ENCODE measurements around the gene TNFRSF18. TPM values are rescaled to one million over a fixed set of nuclear protein-coding genes. Genes with fewer than 3 reads are reported as not detected.

The TNFRSF18 gene
- total and polyA plus RNA-seq, 2 experiments from 2014 or later: 1.1 to 1.5 TPM

GRCh38 chr1:1236945-1237873 is 30.8 kb upstream of the TNFRSF18 start:
- Histone ChIP-seq H3K4me2 (no peak overlapping the region), H3F3A (replicated peaks; ENCODE audit: low read depth) (peaks cover 6% of the 10 kb centered on the region; the same call in 1 of the 2 replicates), H3K27me3 (ENCODE audit: insufficient read depth) (no peaks in the 10 kb centered on the region), H3K36me3 (ENCODE audit: insufficient read depth) (no peaks in the 10 kb centered on the region), H2AFZ (no peak overlapping the region), H3K79me2 (replicated peaks; ENCODE audit: insufficient read depth) (peaks cover 9% of the 10 kb centered on the region), H3K4me1 (ENCODE audit: insufficient read depth) (no peaks in the 10 kb centered on the region), H4K20me1 (replicated peaks; ENCODE audit: insufficient read depth) (peaks cover 8% of the 10 kb centered on the region), H3K4me3 (no peak overlapping the region), H3K27ac (ENCODE audit: low read depth) (no peak overlapping the region), H3K9me2 (ENCODE audit: insufficient read depth) (no peaks in the 10 kb centered on the region)
- Mint-ChIP-seq H3K4me3 (no peak overlapping the region), H3K36me3 (ENCODE audit: low read depth) (peaks cover 15% of the 10 kb centered on the region), H3K27me3 (ENCODE audit: insufficient read depth, low read depth, poor library complexity) (peaks cover 14% of the 10 kb centered on the region), H3K9me3 (peaks cover 10% of the 10 kb centered on the region), H3K4me1 (peaks cover 11% of the 10 kb centered on the region), H3K27ac (no peak overlapping the region)
- ATAC-seq (no peak; the same call in 2 of the 3 replicates), DNase-seq (ENCODE audit: low spot score) (no peak)
- TF ChIP-seq, protein P1, sequence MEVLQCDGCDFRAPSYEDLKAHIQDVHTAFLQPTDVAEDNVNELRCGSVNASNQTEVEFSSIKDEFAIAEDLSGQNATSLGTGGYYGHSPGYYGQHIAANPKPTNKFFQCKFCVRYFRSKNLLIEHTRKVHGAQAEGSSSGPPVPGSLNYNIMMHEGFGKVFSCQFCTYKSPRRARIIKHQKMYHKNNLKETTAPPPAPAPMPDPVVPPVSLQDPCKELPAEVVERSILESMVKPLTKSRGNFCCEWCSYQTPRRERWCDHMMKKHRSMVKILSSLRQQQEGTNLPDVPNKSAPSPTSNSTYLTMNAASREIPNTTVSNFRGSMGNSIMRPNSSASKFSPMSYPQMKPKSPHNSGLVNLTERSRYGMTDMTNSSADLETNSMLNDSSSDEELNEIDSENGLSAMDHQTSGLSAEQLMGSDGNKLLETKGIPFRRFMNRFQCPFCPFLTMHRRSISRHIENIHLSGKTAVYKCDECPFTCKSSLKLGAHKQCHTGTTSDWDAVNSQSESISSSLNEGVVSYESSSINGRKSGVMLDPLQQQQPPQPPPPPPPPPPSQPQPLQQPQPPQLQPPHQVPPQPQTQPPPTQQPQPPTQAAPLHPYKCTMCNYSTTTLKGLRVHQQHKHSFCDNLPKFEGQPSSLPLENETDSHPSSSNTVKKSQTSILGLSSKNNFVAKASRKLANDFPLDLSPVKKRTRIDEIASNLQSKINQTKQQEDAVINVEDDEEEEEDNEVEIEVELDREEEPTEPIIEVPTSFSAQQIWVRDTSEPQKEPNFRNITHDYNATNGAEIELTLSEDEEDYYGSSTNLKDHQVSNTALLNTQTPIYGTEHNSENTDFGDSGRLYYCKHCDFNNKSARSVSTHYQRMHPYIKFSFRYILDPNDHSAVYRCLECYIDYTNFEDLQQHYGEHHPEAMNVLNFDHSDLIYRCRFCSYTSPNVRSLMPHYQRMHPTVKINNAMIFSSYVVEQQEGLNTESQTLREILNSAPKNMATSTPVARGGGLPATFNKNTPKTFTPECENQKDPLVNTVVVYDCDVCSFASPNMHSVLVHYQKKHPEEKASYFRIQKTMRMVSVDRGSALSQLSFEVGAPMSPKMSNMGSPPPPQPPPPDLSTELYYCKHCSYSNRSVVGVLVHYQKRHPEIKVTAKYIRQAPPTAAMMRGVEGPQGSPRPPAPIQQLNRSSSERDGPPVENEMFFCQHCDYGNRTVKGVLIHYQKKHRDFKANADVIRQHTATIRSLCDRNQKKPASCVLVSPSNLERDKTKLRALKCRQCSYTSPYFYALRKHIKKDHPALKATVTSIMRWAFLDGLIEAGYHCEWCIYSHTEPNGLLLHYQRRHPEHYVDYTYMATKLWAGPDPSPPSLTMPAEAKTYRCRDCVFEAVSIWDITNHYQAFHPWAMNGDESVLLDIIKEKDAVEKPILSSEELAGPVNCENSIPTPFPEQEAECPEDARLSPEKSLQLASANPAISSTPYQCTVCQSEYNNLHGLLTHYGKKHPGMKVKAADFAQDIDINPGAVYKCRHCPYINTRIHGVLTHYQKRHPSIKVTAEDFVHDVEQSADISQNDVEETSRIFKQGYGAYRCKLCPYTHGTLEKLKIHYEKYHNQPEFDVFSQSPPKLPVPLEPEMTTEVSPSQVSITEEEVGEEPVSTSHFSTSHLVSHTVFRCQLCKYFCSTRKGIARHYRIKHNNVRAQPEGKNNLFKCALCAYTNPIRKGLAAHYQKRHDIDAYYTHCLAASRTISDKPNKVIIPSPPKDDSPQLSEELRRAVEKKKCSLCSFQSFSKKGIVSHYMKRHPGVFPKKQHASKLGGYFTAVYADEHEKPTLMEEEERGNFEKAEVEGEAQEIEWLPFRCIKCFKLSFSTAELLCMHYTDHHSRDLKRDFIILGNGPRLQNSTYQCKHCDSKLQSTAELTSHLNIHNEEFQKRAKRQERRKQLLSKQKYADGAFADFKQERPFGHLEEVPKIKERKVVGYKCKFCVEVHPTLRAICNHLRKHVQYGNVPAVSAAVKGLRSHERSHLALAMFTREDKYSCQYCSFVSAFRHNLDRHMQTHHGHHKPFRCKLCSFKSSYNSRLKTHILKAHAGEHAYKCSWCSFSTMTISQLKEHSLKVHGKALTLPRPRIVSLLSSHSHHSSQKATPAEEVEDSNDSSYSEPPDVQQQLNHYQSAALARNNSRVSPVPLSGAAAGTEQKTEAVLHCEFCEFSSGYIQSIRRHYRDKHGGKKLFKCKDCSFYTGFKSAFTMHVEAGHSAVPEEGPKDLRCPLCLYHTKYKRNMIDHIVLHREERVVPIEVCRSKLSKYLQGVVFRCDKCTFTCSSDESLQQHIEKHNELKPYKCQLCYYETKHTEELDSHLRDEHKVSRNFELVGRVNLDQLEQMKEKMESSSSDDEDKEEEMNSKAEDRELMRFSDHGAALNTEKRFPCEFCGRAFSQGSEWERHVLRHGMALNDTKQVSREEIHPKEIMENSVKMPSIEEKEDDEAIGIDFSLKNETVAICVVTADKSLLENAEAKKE (CRISPR knock-in tag; IDR thresholded peaks at IDR 0.05): no peak
- TF ChIP-seq ZNF114 (CRISPR knock-in tag; IDR thresholded peaks at IDR 0.05): no peak
- no peak for TF ChIP-seq EZH2 (IDR thresholded peaks at IDR 0.05; ENCODE audit: low read depth, unreplicated experiment)
- no peak for TF ChIP-seq JUNB (IDR thresholded peaks at IDR 0.05; ENCODE audit: unreplicated experiment)
- no peak for TF ChIP-seq POLR2AphosphoS5 (IDR thresholded peaks at IDR 0.05; ENCODE audit: low read depth)
- TF ChIP-seq ETS1 (IDR thresholded peaks at IDR 0.05): no peak
- TF ChIP-seq CTCF (conservative IDR thresholded peaks at IDR 0.05; ENCODE audit: low read depth in 2 of 2): no peak
- no peak for TF ChIP-seq NANOG (IDR thresholded peaks at IDR 0.05; ENCODE audit: borderline replicate concordance)
- TF ChIP-seq EZH2phosphoT487 (IDR thresholded peaks at IDR 0.05; ENCODE audit: unreplicated experiment): no peak
- TF ChIP-seq, protein P2, sequence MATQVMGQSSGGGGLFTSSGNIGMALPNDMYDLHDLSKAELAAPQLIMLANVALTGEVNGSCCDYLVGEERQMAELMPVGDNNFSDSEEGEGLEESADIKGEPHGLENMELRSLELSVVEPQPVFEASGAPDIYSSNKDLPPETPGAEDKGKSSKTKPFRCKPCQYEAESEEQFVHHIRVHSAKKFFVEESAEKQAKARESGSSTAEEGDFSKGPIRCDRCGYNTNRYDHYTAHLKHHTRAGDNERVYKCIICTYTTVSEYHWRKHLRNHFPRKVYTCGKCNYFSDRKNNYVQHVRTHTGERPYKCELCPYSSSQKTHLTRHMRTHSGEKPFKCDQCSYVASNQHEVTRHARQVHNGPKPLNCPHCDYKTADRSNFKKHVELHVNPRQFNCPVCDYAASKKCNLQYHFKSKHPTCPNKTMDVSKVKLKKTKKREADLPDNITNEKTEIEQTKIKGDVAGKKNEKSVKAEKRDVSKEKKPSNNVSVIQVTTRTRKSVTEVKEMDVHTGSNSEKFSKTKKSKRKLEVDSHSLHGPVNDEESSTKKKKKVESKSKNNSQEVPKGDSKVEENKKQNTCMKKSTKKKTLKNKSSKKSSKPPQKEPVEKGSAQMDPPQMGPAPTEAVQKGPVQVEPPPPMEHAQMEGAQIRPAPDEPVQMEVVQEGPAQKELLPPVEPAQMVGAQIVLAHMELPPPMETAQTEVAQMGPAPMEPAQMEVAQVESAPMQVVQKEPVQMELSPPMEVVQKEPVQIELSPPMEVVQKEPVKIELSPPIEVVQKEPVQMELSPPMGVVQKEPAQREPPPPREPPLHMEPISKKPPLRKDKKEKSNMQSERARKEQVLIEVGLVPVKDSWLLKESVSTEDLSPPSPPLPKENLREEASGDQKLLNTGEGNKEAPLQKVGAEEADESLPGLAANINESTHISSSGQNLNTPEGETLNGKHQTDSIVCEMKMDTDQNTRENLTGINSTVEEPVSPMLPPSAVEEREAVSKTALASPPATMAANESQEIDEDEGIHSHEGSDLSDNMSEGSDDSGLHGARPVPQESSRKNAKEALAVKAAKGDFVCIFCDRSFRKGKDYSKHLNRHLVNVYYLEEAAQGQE (IDR thresholded peaks at IDR 0.05; ENCODE audit: unreplicated experiment): no peak
